GM12878 (cell line): ENCODE measurements around the gene SPHK2. TPM values are rescaled to one million over a fixed set of nuclear protein-coding genes. Genes with fewer than 3 reads are reported as not detected.
A peak's percentile ranks its signal among the peaks of the same experiment; 100 is the strongest.

Source experiments
- ATAC-seq: fragments of 200-7000 bp; cut with Tn5 transposase; 3 replicates; pipeline ENCODE4 v1.9.1; 2020; ENCODE audit warnings: mild to moderate bottlenecking, moderate library complexity
- BruUV-seq: library from RNA; stranded (reverse); fragments of 400-500 nt; replicated peaks from 2 replicates; lab custom pipeline; 2021; lab: Mats Ljungman, UMichigan
- CTCF ChIA-PET: fragments of 300-600 bp; sonication (Branson Sonifier 250); formaldehyde crosslinking; extraction: SDS; loops from one replicate; lab custom pipeline; 2021; ENCODE audit warnings: inconsistent platforms; lab: Yijun Ruan, JAX
- POLR2A ChIA-PET: fragments of 350-600 bp; formaldehyde crosslinking; extraction: SDS; loops from one replicate; lab custom pipeline; 2021; ENCODE audit warnings: inconsistent platforms; lab: Charles Lee
- RAD21 ChIA-PET: fragments of 300-600 bp; sonication (Branson Sonifier 250); formaldehyde crosslinking; loops from one replicate; lab custom pipeline; 2023; ENCODE audit warnings: antibody characterized with exemption; ENCODE audit not compliant: unreplicated experiment; lab: Charles Lee
- SMC1A ChIA-PET: fragments of 300-600 bp; sonication (Branson Sonifier 250); formaldehyde crosslinking; loops from one replicate; lab custom pipeline; 2023; ENCODE audit not compliant: unreplicated experiment, uncharacterized antibody; lab: Charles Lee
- DNase-seq: peaks from one replicate; pipeline ENCODE4 v3.0.0-alpha.2; 2011; ENCODE audit warnings: low read depth, low spot score
- FAIRE-seq: peaks from 3 replicates; lab custom pipeline; 2011; peaks lifted over from hg19 to GRCh38; lab: Jason Lieb, UNC
- H2AFZ ChIP-seq: 2 replicates; pipeline ENCODE4 v1.6.0; 2011; ENCODE audit warnings: low read depth, low read length, control low read depth; ENCODE audit not compliant: control insufficient read depth
- H3K27ac ChIP-seq: 2 replicates; pipeline ENCODE4 v1.5.1; 2011; ENCODE audit warnings: control low read depth; ENCODE audit not compliant: control insufficient read depth, insufficient read depth
- H3K27me3 ChIP-seq, 2 experiments: replicated peaks in 1 of 2; 2 replicates each; pipeline versions ENCODE4 v1.6.0 to v1.6.1; 2011; ENCODE audit warnings: low read length in 1 of 2; ENCODE audit not compliant: control insufficient read depth in 2 of 2, insufficient read depth in 2 of 2
- H3K36me3 ChIP-seq, 2 experiments: 2 replicates each; pipeline ENCODE4 v1.5.1; 2011; ENCODE audit warnings: low read length in 1 of 2; ENCODE audit not compliant: control insufficient read depth in 2 of 2, insufficient read depth in 2 of 2
- H3K4me1 ChIP-seq: 2 replicates; pipeline ENCODE4 v1.6.1; 2011; ENCODE audit warnings: mild to moderate bottlenecking, low read length, moderate library complexity, mixed read lengths; ENCODE audit not compliant: control insufficient read depth, insufficient read depth
- H3K4me2 ChIP-seq: 2 replicates; pipeline ENCODE4 v1.6.0; 2011; ENCODE audit warnings: control low read depth; ENCODE audit not compliant: control insufficient read depth, insufficient read depth
- H3K4me3 ChIP-seq: fragments of 200-600 bp; sonication (generic); 2 replicates; pipeline ENCODE4 v1.5.1; 2016
- H3K79me2 ChIP-seq: 2 replicates; pipeline ENCODE4 v1.6.0; 2011; ENCODE audit warnings: low read length; ENCODE audit not compliant: control insufficient read depth, insufficient read depth
- H3K9ac ChIP-seq: 2 replicates; pipeline ENCODE4 v1.8.0; 2011; ENCODE audit warnings: low read length, control low read depth, mixed read lengths; ENCODE audit not compliant: control insufficient read depth, insufficient read depth
- H3K9me3 ChIP-seq: replicated peaks from 3 replicates; pipeline ENCODE4 v1.5.1; 2011; ENCODE audit warnings: mild to moderate bottlenecking, low read length; ENCODE audit not compliant: control insufficient read depth, insufficient read depth
- H4K20me1 ChIP-seq: 2 replicates; pipeline ENCODE4 v1.6.0; 2011; ENCODE audit not compliant: control insufficient read depth, insufficient read depth
- BACH1 ChIP-seq: fragments of 450-650 bp; IDR thresholded peaks from 2 replicates; pipeline ENCODE4 v1.6.1; 2017; ENCODE audit warnings: mild to moderate bottlenecking, borderline replicate concordance
- POLR2A ChIP-seq: IDR thresholded peaks from 2 replicates; pipeline ENCODE4 v1.6.1; 2011; ENCODE audit warnings: low read depth, mild to moderate bottlenecking, low read length
- POLR2AphosphoS5 ChIP-seq: IDR thresholded peaks from 2 replicates; pipeline ENCODE4 v1.6.1; 2011; ENCODE audit warnings: mild to moderate bottlenecking, low read length, inconsistent platforms
- RUNX3 ChIP-seq: IDR thresholded peaks from 2 replicates; pipeline ENCODE4 v1.6.1; 2012; ENCODE audit warnings: low read length, inconsistent platforms
- WGBS: methylation state at CpG from one replicate; pipeline ENCODE4 v1.1.6; 2016; ENCODE audit warnings: low lambda C conversion rate; ENCODE audit not compliant: insufficient replicate concordance, insufficient coverage; ENCODE audit errors: missing lambda C conversion rate; 5-methylcytosine and 5-hydroxymethylcytosine counted together
- in situ Hi-C: fragments of 300-500 bp; cut with MboI; formaldehyde crosslinking; loops from 9 replicates; pipeline ENCODE4 v1.14.3; 2018; ENCODE audit warnings: mixed read lengths
- intact Hi-C: fragments of 100-400 bp; cut with micrococcal nuclease; formaldehyde crosslinking; loops from one replicate; pipeline ENCODE4 v1.14.2; 2022; ENCODE audit not compliant: unreplicated experiment
- polyA plus RNA-seq, 11 experiments: library from polyadenylated mRNA; depleted of rRNA in 4 of 11; unstranded in 6 of 11; stranded (reverse) in 5 of 11; fragments of >200 nt; fragmentation: Nextera tagmentation in 4 of 11; fragmentation: Illumina TruSeq in 1 of 11; extraction: Ambion mirVana in 4 of 11; extraction: Trizol in 1 of 11; gene quantifications; 1 replicate in 1 of 11; 2 replicates in 10 of 11; pipeline versions ENCODE4 v1.2.1 to v1.2.3, GENCODE V29; 2011 to 2016; ENCODE audit warnings: inconsistent platforms in 2 of 11, missing spikeins in 2 of 11, low read depth in 1 of 11
- total RNA-seq, 4 experiments: library from RNA; depleted of rRNA in 3 of 4; stranded (reverse); fragments of >200 nt in 3 of 4; fragmentation: Illumina TruSeq in 1 of 4; extraction: Trizol in 1 of 4; gene quantifications; 2 replicates each; pipeline versions ENCODE4 v1.2.1 to v1.2.3, GENCODE V29; 2013 to 2021
- TF ChIP-seq, protein P1 (sequence below): IDR thresholded peaks from 2 replicates; pipeline ENCODE4 v1.6.1; 2012; ENCODE audit warnings: low read depth, low read length, improper control_type of control experiment
- TF ChIP-seq, protein P2 (sequence below): fragments of 450-650 bp; IDR thresholded peaks from 2 replicates; pipeline ENCODE4 v1.6.1; 2016; ENCODE audit warnings: mild to moderate bottlenecking
- TF ChIP-seq, protein P3 (sequence below): fragments of 450-650 bp; formaldehyde crosslinking; IDR thresholded peaks from 2 replicates; pipeline ENCODE4 v1.5.0; 2022; ENCODE audit warnings: mild to moderate bottlenecking, missing genetic modification characterization

Gene SPHK2
- total and polyA plus RNA-seq, 10 of the 15 experiments (the other 5 are each of a cell fraction or from before 2014, with no cell fraction given): 0.37 to 40.5 (median 11.2) TPM

DNA sequence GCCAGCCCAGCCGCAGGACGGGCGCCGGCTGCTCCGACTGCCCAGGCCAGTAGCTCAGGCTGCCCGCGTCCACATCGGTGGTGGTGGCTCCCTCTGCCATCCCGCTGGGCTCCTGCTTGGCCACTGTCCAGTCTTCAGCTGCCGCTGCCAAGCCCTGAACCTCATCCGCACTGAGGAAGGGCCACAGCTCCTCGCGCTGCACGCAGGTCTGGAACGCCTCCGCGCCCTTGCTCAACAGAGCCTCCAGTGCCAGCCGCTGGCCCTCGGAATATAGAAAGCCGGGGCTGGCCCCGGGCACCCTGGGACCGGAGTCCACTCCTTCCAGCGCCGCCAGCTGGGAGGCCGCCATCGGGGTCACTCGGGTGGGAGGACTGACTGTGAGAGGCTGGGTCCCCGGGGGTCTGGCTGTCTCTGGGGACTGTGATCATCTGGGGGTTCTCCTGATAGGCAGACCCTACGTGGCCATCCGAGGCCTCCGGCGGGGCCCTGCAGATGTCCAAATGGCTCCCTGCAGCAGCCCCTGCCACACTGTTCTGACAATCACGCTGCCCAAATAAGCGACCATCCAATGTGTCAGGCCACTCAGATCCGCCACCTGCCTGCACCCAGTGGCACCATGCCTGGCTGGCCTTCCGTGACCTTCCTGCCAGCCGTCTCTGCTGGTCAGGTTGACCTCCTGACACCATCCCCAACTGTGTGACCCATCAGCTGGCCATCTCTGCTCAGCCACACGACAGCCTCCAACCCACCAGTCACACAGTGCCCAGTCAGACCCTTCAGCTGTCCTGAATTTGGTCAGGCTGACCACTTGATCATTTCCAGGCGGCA, 6.1 kb upstream of the SPHK2 start:
- Histone ChIP-seq H3K4me1 (peaks cover 8% of the 10 kb centered on the region; the same call in 1 of the 2 replicates), H3K4me2 (no peak overlapping the region), H3K4me3 (no peak overlapping the region), H3K9ac (no peak overlapping the region), H3K79me2 (peaks cover 26% of the 10 kb centered on the region), H4K20me1 (peaks cover 15% of the 10 kb centered on the region), H3K27me3 (no peaks in the 10 kb centered on the region), H3K9me3 (no peaks in the 10 kb centered on the region), H3K27ac (no peak overlapping the region), H2AFZ (no peak overlapping the region), H3K36me3 (peaks cover 25 to 32% of the 10 kb centered on the region in 2 experiments)
- BruUV-seq: no TSS peak
- intact Hi-C loops (no loop called here), in situ Hi-C loops (no loop called here)
- DNase-seq: no peak
- RAD21 ChIA-PET: no interaction called here
- POLR2A ChIA-PET: no interaction called here
- WGBS: 80% methylated on average over 39 of the region's 39 CpGs
- SMC1A ChIA-PET: no interaction called here
- CTCF ChIA-PET: no interaction called here
- FAIRE-seq: no peak
- TF ChIP-seq, protein P1, sequence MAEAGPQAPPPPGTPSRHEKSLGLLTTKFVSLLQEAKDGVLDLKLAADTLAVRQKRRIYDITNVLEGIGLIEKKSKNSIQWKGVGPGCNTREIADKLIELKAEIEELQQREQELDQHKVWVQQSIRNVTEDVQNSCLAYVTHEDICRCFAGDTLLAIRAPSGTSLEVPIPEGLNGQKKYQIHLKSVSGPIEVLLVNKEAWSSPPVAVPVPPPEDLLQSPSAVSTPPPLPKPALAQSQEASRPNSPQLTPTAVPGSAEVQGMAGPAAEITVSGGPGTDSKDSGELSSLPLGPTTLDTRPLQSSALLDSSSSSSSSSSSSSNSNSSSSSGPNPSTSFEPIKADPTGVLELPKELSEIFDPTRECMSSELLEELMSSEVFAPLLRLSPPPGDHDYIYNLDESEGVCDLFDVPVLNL: no peak
- peak; percentile 1; the same call in 1 of the 3 replicates for ATAC-seq

DNA sequence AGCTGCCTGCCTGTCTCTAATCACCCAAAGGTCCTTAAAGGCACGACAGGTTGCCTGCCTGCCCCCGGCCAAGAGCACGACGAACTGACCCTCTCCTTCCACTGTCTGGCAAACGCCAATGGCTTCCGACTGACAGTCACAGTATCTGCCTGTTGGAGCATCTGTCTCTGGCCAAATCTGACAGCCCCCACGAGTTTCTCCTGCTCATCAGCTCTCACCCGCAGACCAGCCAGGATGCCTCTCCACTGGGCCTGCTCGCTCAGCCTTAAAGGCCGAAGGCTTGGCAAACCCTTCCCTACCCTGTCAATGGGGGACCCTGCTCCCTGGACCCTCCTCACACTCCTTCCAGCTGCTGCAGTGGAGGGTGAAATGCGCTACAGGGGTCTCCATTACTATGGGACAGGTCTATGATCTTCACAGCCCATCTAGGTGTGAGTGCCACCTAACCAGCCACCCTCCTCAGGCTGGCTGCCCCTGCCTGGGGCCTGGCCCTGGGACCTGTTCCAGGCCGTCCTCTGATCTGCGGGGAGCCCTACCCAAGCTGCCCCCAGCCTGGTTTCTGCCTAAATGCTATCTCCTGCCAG, 5.4 kb upstream of the SPHK2 start:
- Histone ChIP-seq H3K36me3 (peaks cover 25 to 32% of the 10 kb centered on the region in 2 experiments), H3K4me2 (no peak overlapping the region), H3K9ac (no peak overlapping the region), H3K9me3 (no peaks in the 10 kb centered on the region), H4K20me1 (peaks cover 15% of the 10 kb centered on the region), H3K4me1 (peaks cover 8% of the 10 kb centered on the region; the same call in 1 of the 2 replicates), H3K79me2 (peaks cover 33% of the 10 kb centered on the region), H2AFZ (no peak overlapping the region), H3K27ac (no peak overlapping the region), H3K4me3 (no peak overlapping the region), H3K27me3 (no peaks in the 10 kb centered on the region)
- WGBS: 63% methylated on average over 13 of the region's 13 CpGs
- ChIA-PET CTCF (interaction anchor here (0.5 kb wide), 1 partner anchor 29 kb away, joined by 3 read pairs; no protein-coding TSS in a partner anchor), RAD21 (no interaction called here), SMC1A (no interaction called here), POLR2A (no interaction called here)
- in situ Hi-C loops (no loop called here), intact Hi-C loops (no loop called here)
- no peak for FAIRE-seq
- BruUV-seq: no TSS peak
- no peak for DNase-seq
- peak; percentile 8 for ATAC-seq
- TF ChIP-seq BACH1: peak; percentile 55; the same call in 1 of the 2 replicates
- peak; percentile 85 for TF ChIP-seq POLR2AphosphoS5
- TF ChIP-seq, protein P2, sequence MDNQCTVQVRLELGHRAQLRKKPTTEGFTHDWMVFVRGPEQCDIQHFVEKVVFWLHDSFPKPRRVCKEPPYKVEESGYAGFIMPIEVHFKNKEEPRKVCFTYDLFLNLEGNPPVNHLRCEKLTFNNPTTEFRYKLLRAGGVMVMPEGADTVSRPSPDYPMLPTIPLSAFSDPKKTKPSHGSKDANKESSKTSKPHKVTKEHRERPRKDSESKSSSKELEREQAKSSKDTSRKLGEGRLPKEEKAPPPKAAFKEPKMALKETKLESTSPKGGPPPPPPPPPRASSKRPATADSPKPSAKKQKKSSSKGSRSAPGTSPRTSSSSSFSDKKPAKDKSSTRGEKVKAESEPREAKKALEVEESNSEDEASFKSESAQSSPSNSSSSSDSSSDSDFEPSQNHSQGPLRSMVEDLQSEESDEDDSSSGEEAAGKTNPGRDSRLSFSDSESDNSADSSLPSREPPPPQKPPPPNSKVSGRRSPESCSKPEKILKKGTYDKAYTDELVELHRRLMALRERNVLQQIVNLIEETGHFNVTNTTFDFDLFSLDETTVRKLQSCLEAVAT: no peak
- peak; percentile 62 for TF ChIP-seq POLR2A
- TF ChIP-seq, protein P3, sequence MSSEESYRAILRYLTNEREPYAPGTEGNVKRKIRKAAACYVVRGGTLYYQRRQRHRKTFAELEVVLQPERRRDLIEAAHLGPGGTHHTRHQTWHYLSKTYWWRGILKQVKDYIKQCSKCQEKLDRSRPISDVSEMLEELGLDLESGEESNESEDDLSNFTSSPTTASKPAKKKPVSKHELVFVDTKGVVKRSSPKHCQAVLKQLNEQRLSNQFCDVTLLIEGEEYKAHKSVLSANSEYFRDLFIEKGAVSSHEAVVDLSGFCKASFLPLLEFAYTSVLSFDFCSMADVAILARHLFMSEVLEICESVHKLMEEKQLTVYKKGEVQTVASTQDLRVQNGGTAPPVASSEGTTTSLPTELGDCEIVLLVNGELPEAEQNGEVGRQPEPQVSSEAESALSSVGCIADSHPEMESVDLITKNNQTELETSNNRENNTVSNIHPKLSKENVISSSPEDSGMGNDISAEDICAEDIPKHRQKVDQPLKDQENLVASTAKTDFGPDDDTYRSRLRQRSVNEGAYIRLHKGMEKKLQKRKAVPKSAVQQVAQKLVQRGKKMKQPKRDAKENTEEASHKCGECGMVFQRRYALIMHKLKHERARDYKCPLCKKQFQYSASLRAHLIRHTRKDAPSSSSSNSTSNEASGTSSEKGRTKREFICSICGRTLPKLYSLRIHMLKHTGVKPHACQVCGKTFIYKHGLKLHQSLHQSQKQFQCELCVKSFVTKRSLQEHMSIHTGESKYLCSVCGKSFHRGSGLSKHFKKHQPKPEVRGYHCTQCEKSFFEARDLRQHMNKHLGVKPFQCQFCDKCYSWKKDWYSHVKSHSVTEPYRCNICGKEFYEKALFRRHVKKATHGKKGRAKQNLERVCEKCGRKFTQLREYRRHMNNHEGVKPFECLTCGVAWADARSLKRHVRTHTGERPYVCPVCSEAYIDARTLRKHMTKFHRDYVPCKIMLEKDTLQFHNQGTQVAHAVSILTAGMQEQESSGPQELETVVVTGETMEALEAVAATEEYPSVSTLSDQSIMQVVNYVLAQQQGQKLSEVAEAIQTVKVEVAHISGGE (CRISPR knock-in tag): no peak
- TF ChIP-seq RUNX3: 0 out of 2 replicates have a peak, but pooled peaks have one; percentile 6
